GM19452 (cell line): ENCODE measurements around the gene FLYWCH1.

Source experiments
- ATAC-seq: cut with Tn5 transposase; IDR thresholded peaks from one replicate; pipeline ENCODE4 v1.9.1; 2021; ENCODE audit not compliant: unreplicated experiment

Gene FLYWCH1, protein sequence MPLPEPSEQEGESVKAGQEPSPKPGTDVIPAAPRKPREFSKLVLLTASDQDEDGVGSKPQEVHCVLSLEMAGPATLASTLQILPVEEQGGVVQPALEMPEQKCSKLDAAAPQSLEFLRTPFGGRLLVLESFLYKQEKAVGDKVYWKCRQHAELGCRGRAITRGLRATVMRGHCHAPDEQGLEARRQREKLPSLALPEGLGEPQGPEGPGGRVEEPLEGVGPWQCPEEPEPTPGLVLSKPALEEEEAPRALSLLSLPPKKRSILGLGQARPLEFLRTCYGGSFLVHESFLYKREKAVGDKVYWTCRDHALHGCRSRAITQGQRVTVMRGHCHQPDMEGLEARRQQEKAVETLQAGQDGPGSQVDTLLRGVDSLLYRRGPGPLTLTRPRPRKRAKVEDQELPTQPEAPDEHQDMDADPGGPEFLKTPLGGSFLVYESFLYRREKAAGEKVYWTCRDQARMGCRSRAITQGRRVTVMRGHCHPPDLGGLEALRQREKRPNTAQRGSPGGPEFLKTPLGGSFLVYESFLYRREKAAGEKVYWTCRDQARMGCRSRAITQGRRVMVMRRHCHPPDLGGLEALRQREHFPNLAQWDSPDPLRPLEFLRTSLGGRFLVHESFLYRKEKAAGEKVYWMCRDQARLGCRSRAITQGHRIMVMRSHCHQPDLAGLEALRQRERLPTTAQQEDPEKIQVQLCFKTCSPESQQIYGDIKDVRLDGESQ

DNA sequence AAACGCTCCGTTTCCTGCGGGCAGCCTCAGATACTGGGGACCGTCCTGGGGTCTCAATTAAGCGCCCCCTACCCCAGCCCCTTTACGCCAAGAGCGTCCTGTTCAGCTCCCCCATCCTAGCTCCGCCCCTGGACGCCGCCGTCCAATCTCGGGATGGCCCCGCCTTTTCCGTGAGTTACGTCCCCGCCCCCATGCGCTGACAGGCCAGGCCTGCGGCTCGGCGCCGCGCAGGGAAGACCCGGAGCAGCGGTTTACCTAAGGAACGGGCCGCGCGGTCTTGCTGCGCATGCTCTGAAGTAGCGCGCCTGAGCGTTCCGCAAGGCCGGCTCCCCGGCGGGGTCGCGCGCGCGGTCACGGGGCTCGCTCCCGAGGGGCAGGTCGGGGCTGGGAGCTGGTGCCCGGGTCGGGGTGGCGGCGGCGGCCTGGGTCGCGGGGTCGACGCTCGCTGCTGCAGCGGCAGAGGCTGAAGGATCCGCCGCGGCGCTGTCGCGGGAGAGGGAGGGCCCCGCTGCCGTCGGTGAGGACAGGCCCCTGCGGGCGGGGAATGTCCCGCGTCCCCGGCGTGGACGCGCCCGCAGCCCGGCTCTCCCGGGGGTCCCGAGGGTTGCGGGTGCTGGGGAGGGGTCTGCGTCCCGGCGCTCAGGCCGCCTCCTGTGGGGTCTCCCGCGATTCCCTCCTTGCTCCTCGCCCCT lies at the start of gene FLYWCH1:
Gene FLYWCH1 (plus strand): TSS at position 294 of the 692 bp plus-strand sequence. CDS start 17,755 bp downstream, outside the sequence.
- ATAC-seq: peak; percentile 86

DNA sequence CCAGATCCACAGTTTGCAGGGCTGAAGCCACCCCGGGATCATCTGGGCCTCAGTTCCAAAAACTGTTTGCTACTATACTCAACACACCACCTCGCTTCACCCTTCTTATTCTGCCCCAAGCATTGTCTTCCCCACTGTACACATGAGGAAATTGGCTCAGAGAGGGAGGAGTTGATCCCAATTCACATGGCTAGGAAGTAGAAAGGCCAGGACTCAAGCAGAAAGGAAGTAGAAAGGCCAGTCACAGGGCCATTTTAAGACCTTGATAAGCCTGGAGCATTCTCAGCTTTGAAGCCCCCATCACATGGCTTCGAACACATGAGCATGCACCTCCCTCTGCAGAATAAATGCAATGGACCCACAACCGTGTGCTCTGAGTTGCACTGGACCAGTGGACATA lies 46.1 kb upstream of the FLYWCH1 start:
- ATAC-seq: no peak

DNA sequence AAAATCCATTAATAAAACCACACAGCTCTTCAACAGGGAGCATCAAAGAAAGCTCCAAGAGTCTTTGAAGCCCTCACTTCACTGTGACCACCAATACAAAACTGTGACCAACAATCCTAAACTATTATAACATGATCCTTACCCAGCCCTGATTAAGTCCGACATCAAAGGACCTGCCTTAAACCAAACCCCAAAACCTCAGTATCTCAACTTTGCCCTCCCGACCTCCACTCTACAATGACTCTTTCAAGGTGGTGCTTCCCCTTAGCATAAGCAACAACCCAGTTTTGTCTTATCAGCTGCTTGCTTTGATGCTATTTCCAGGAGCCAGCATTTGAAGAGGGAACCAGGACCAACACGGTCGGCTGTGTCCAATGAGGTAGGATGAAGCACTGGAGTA lies 45.3 kb upstream of the FLYWCH1 start:
- ATAC-seq: no peak

DNA sequence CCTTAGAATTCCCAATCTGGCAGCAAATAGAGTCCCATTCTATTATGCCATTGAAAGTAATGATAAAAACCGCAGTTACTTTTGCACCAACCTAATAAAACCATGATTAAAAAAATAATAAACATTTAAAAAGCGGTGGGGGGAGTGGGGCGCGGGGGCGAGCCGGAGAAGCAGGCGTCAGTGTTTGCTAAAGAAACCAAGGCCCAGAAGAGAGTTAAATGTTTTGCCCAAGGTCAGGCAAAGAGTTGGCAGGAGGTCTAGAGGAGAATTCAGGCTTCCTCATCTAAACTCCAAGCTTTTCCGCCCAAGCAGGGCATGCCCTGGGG lies 44.1 kb upstream of the FLYWCH1 start:
- ATAC-seq: no peak

DNA sequence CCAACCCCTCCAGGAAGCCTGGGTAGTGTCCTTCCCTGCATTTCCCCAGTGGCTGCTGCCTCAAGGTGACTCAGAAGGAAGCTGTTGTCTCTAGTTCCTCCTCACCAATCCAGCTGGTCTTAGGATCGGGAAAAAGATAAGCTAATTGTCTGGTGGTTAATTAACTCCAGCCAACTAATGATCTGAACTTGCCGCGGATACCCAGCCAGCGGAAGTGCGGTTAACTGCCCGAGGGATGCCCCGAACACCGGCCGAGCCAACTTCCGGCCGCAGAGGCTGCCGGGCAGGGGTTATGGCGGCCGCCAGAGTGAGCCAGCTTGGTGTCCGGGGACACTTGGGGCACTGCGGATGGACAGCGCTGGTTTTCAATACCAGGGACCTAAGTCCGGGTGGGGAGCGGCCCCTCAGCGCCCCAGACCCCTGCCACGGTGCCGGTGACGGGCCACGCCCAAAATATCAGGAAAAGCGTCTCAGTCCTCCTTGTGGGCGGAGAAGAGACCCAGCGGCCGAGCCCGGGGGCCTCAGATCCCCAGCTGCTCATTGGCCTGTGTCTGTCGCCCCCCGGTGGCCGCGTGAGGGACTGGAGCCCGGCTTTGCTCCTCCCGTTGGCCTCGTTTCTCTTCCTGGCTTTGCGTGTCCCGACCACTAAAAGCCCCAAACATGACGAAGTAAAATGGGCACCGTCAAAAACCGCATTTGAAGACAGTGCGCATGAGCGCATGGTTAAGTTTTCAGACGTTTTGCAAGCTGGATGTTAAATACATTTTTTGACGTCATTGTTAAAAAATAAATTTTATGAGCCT lies 43.5 kb upstream of the FLYWCH1 start:
- peak; percentile 91 for ATAC-seq

DNA sequence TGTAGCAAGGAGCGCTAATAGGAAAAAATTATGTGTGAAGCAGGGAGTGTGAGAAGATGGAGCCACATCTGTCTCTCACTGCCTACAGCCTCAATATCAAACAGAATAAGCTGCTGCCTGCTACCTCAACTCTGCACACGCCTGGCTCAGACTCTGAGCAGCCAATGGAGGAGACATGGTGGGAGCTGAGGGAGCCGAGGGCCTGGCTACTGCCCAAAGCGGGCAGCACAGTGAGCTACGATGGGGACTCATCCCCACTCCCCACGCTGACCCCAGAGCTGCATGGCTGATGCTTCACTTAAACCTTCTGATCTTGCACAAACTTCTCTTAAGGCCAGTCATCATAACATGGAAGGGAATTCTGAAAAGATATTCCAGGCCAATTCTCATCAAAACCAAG lies 39.8 kb upstream of the FLYWCH1 start:
- no peak for ATAC-seq

DNA sequence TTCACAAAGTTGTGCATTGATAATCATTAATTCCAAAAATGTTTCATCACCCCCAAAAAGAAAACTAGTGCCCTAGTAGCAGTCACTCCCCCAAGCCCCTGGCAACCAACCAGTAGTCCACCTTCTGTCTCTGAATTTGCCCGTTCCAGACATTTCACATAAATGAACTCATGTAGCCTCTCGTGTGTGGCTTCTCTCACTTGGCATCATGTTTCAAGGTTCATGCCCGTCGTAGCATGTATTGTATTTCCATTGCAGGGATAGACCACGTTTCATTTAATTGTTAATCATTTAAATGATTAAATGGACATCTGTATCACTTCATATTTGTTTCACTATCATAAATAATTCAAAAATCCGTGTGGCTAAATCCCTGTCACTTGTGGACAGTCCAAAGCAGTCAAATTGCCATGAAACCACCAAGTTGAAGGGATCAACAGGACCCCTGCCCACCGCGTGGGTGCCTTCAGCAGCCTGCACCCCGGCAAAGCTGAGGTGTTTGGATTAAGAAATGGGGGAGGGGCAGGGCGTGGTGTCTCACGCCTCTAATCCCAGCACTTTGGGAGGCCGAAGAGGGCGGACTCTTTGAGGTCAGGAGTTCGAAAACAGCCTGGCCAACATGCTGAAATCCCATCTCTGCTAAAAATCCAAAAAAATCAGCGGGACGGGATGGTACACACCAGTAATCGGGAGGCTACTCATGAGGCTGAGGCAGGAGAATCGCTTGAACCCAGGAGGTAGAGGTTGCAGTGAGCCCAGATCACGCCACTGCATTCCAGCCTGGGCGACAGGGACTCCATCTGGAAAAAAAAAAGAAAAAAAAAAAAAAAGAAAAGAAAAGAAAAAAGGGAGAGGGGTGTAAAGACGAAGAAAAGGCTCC lies 37.5 kb upstream of the FLYWCH1 start:
- ATAC-seq: no peak

DNA sequence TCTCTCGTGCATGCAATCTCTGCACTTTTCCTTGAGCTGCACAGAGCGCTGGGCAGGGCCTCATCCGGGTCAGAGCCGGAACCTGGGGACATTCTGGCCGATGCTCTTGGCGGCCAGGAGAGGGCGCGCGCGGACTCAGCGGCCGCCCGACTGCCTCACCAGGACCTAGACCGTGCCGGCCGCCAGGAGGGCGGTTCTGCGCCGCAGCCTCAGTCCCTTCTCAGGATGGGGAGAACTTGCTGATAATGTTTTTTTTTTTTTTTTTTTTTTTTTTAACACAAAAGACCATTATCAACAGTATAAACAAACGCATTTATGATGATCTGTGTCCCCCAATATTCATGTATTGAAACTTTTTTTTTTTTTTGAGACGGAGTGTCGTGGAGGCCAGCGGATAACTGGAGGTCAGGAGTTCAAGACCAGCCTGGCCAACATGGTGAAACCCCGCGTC lies 36.8 kb upstream of the FLYWCH1 start:
- peak; percentile 60 for ATAC-seq

DNA sequence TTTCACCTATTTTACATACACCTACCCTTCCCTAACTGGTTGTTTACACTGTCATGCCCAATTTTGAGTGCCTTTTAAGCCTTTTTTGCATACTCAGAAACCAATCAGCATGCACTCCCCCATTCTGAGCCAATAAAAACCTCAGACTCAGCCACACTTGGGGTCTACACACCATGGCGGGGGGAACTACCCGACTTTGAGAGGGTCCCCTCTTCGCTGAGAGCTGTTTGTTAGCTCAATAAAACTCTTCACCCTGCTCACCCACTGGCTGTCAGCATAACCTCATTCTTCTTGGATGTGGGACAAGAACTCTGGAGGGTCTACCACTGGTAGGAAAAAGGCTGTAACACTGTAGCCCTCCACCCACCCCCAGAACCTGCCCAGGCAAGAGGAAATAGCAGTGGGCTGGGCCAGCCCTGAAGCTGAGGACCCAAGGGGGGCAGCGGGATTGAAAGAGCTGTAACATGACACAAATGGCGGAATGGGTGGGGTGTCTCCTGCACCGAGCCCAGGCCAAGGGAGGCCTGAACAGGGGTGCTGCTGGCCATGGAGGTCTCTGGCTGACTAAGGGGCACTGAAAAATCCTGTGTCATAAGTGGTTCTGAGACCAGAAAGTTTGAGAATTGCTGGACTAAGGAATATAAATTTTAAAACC lies 31.8 kb upstream of the FLYWCH1 start:
- no peak for ATAC-seq

DNA sequence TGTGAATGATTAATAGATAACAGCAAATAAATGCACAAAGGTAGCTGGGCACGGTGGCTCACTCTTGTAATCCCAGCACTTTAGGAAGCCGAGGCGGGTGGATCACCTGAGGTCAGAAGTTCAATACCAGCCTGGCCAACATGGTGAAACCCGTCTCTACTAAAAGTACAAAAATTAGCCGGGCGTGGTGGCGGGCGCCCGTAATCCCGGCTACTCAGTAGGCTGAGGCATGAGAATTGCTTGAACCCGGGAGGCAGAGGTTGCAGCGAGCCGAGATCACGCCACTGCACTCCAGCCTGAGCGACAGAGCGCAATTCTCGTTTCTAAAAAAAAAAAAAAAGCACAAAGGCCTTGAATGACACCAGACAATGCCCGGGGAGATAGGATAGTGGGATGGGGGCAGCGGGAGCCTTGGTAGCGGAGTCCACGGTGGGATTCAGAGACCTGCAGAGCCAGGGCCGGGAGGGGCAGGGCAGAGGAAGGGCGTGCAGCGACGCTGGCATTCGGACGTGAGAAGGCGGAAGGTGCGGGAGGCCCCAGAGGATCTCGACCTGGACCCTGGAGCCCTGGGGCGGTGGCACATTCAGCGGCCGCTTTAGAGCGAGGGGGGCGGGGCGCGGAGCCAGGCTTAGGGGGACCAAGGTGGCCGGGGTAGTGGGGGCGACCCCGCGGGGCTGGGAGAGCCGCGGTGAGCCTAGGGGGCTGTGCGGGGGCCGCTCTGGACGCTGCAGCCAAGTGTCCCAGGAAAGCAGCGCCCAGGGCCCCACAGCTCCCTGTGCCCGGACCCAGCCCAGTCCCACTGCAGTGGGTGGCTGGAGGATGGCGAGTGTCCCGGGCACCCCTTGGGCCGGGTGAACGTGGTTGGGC lies 29.7 kb upstream of the FLYWCH1 start:
- peak; percentile 21 for ATAC-seq

DNA sequence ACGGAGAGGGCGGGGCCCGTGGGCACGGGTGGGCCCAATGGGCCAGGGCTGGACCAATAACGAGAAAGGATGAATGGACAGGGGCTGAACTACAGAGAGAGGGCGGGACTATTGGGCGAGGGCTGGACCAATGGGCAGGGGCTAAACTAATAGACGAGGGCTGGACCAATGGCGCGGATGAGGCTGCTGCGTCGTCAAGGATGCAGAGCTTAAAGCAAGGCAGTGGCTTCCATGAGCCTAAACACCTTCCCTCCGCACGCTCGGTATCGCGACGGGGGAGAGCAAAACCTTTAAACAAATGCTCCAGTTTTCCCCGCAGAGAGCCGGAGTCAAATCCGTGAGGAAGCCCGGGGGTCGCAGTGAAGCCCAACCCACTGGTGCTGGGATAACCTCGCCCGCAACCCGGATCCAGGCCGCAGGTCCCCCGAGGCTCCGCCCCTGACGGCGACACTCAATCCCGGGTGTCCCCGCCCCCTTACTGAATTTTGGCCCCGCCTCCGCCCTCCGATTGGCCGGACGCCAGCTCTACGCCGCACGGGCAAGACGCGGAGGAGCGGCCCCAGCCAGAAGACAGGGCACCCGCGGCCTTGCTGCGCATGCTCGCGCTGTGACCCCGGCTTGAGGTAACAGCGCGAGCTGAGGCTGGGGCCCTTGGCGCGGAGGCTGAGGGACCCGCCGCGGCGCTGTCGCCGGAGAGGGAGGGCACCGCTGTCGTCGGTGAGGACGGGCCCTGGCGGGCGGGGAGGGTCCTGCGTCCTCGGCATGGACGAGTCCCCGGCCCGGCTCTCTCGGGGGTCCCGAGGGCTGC lies 28.9 kb upstream of the FLYWCH1 start, which contains the start of gene FLYWCH2:
Gene FLYWCH2 (plus strand): TSS at position 566 of the 808 bp plus-strand sequence. CDS start 13,235 bp downstream, outside the sequence.
- peak; percentile 85 for ATAC-seq

DNA sequence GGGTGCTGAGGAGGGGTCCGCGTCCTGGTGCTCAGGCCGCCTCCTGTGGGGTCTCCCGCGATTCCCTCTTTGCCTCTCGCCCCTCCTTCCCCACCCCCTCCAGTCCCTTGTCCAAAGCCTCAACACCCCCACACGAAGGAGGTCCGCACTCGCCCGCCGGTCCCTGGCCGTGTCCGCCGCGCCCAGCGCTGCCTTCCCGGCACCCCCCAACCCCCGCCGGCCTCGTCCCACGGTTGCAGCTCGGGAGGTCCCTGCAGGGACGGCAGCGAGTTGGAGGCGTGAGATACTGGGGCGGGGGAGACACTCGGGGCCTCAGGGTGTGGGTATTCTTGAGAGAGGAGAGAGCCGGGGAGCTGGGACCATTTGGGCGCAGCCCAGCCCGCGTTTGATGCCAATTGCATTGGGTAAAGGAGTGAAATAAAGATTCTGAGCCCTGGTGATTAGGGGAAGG lies 28.2 kb upstream of the FLYWCH1 start:
- ATAC-seq: no peak

DNA sequence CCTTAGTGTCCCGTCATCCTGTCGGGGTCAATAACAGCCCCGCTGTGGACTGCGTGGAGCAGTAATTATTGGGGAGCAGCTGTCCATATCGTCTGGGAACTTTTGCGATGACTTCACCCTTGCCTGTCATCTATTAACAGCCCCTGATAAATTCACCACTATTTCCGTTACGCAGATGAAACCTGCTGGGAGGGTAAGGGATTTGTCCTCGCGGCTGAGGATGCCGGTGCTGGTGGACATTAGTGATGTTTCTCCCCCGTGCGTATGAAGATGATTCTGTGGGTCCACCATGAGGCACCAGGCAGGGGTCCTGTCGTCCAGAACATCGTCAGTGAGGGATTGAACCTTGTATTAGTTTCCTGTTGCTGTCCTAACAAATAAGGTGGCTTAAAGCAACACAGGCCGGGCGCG lies 27.7 kb upstream of the FLYWCH1 start:
- no peak for ATAC-seq

DNA sequence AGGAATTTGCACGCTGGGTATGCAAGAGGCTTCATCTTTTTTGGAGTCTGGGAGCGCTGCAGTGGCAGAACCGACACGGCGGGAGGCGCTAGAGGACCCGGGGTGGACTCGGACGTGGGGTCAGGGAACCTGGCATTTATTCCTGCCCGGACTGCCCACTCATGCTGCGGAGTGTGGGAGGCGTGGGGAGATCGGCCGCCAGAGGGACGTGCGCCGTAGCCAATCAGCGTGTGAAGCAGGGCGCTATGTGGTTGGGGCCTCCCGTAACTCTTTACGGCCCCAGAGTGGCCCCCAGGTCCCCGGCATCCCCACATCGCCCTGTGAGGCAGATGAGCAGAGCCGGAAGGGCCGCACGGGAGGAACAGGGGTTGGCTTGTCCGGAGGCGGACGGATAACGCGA lies 17.5 kb upstream of the FLYWCH1 start:
- ATAC-seq: no peak

DNA sequence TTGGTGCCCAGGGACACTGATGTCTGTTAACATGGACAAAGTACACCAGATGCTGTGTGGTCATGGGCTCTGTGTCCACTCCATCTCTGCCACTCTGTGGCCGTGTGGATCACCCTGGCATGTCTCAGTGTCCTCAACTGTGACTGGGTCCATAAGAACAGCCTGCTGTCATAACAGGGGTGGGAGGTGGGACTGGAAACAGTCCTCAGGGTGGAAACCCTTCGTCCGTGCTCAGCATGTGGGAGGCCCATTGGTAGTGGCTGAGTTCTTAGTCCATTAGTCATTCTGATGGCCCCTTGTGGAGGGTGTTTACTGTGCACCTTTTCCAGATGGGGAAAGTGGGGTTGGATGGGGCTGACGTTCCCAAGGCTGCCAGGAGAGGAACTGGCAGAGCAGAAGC lies 15.9 kb upstream of the FLYWCH1 start:
- no peak for ATAC-seq

DNA sequence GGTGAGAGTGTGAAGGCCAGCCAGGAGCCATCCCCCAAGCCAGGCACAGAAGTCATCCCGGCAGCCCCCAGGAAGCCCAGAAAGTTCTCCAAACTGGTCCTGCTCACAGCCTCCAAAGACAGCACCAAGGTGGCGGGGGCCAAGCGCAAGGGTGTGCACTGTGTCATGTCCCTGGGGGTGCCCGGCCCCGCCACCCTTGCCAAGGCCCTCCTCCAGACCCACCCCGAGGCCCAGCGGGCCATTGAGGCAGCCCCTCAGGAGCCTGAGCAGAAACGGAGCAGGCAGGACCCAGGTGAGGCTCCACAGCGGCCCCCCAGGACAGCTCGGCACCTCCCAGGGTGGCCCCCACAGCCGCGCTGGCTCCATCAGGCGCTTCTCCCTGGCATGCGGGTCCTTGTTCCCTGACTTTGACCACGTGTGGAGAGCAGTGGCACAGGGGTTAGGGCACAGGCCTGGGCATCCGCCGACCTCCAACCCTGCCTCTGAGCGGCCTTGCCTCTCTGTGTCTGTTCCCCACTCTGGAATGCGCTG lies 15.2 kb upstream of the FLYWCH1 start:
- ATAC-seq: no peak

DNA sequence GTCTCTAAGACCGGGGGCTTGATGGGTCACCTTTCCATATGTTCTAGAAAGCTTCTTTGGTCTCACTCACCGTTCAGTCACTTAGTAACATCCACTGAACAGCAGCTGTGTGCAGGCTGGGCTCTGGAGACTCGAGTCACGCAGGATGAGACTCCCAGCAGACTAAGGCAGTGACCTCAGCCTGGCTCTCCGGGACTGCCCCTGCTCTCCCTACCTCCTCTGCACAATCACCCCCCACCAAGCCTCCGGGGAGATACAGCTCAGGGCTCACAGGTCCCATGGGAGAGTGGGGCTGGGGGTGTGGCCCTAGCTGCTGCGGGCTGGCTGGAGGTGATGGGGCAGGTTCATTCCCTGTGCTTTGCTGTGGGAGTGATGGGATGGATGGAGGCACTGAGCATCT lies 14.6 kb upstream of the FLYWCH1 start:
- no peak for ATAC-seq
